SJSA1 (cell line): Measurements from ENCODE around the gene ANGPT4. TPM values are rescaled to one million over a fixed set of nuclear protein-coding genes. Genes with fewer than 3 reads are reported as not detected.
"Not testable (repeated sequence)": the region's sequence is repeated elsewhere in the genome, so short reads cannot be mapped to it uniquely, and the experiment has no call there.

ENCODE experiments used
- DNase-seq, 2 experiments: peaks; one replicate each; pipeline ENCODE4 v3.0.0-alpha.2; 2015 to 2020; ENCODE audit warnings: low spot score in 2 of 2, low read depth in 1 of 2
- H3K27ac ChIP-seq: fragments of 250-450 bp; sonication (Bioruptor Pico); 2 replicates; pipeline ENCODE4 v1.5.1; 2020; ENCODE audit warnings: mild to moderate bottlenecking, moderate library complexity
- H3K27me3 ChIP-seq: fragments of 250-450 bp; sonication (Bioruptor Pico); replicated peaks from 2 replicates; pipeline ENCODE4 v1.5.1; 2020; ENCODE audit warnings: mild to moderate bottlenecking, moderate library complexity
- H3K36me3 ChIP-seq: fragments of 250-450 bp; sonication (Bioruptor Pico); 2 replicates; pipeline ENCODE4 v1.5.1; 2020; ENCODE audit warnings: mild to moderate bottlenecking
- H3K4me1 ChIP-seq: fragments of 250-450 bp; sonication (Bioruptor Pico); replicated peaks from 2 replicates; pipeline ENCODE4 v1.6.1; 2021; ENCODE audit warnings: mild to moderate bottlenecking
- H3K4me3 ChIP-seq: fragments of 250-450 bp; sonication (Bioruptor Pico); 2 replicates; pipeline ENCODE4 v1.5.1; 2020; ENCODE audit warnings: mild to moderate bottlenecking
- H3K9me3 ChIP-seq: fragments of 250-450 bp; sonication (Bioruptor Pico); replicated peaks from 2 replicates; pipeline ENCODE4 v1.5.1; 2020; ENCODE audit warnings: mild to moderate bottlenecking
- total RNA-seq: library from RNA; depleted of rRNA; stranded (reverse); fragments of >200 nt; shearing (Covaris generic); gene quantifications from 2 replicates; pipeline ENCODE4 v1.2.3, GENCODE V29; 2014

The ANGPT4 gene
- total RNA-seq, 1 experiment from 2014 or later, result not detected

- Histone ChIP-seq H3K27me3 (peaks cover 6% of the 10 kb centered on the region), H3K4me3 (no peak overlapping the region), H3K36me3 (no peaks in the 10 kb centered on the region), H3K9me3 (no peaks in the 10 kb centered on the region; the same call in 1 of the 2 replicates), H3K27ac (no peak overlapping the region), H3K4me1 (no peaks in the 10 kb centered on the region)
- DNase-seq, result no peak
These were observed 9.3 kb downstream of the ANGPT4 start for GRCh38 chr20:906703-907270.

DNA sequence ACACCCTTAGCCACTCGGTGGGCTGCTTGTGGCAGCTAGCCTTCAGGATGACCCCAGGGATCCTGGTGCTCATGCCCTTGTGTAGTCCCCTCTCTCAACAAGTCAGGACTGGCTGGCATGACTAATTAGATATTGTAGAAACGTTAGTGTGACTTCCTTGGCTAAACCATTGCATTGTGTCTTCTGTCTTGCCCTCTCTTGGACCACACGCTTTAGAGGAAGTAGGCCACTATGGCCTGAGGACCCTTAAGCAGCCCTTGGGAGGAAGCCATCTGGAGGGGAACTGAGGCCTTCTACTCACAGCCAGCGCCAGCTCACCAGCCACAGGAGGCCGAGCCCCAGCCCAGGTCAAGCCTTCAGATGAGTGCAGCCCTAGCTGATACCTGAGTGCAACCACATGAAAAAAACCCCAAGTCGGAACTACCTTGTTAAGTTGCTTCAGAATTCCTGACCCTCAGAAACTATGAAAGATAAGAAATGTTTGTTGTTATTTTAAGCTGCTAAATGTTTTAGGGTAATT, 10.1 kb downstream of the ANGPT4 start:
- Histone ChIP-seq H3K9me3 (no peaks in the 10 kb centered on the region; the same call in 1 of the 2 replicates), H3K27ac (no peak overlapping the region), H3K36me3 (no peaks in the 10 kb centered on the region), H3K4me3 (no peak overlapping the region), H3K4me1 (no peaks in the 10 kb centered on the region), H3K27me3 (peaks cover 6% of the 10 kb centered on the region)
- DNase-seq, result no peak

GRCh38 chr20:905396-905961, 10.7 kb downstream of the ANGPT4 start:
- no peak overlapping the region for H3K27ac ChIP-seq
- H3K36me3 ChIP-seq, result no peaks in the 10 kb centered on the region
- no peaks in the 10 kb centered on the region for H3K4me1 ChIP-seq
- peaks cover 5% of the 10 kb centered on the region for H3K27me3 ChIP-seq
- H3K9me3 ChIP-seq, result no peaks in the 10 kb centered on the region; the same call in 1 of the 2 replicates
- no peak for DNase-seq
- H3K4me3 ChIP-seq, result no peak overlapping the region

DNA sequence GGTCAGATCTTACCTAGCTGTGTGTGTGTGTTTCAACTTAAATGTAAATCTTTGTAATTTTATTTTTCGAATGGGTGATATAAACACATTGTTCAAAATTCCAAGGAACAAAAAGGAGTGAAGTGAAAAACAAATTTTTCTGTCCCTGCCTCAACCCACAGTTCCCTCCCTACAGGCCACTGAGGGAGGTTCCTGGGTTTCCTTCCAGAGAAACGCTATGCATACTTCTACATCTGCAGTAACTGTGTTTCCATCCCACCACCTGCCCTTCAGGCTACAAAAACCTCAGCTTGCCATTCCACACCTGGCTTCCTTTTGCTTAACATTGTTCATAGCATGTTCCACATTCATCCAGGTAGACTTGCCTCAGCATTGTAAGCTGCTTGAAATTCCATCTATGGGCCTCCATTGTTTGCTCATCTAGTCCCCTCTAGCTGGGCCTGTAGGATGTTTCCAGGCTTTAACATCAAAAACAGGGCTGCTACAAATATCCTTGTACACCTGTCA, 12.0 kb downstream of the ANGPT4 start:
- DNase-seq, result no peak
- no peak overlapping the region for H3K4me3 ChIP-seq
- H3K36me3 ChIP-seq, result no peaks in the 10 kb centered on the region
- H3K27me3 ChIP-seq, result no peaks in the 10 kb centered on the region
- no peaks in the 10 kb centered on the region for H3K9me3 ChIP-seq
- no peak overlapping the region for H3K27ac ChIP-seq
- H3K4me1 ChIP-seq, result no peaks in the 10 kb centered on the region

DNA sequence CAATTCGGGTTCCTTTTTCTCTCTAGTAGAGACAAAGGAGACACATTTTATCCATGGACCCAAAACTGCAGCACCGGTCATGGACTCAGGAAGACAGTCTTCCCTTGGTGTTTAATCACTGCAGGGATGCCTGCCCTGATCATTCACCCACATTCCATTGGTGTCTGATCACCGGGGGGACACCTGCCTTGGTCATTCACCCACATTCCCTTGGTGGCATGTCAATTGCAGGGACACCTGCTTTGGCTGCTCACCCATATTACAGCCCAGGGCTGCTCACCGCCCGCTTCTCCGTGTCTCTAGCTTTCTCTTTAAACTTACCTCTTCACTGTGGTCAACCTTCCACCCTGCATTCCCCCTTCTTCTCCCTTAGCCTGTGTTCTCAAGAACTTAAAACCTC, 18.7 kb downstream of the ANGPT4 start:
- H3K4me3 ChIP-seq, H3K9me3 ChIP-seq, DNase-seq, H3K4me1 ChIP-seq, H3K27ac ChIP-seq, H3K27me3 ChIP-seq, H3K36me3 ChIP-seq: not testable (repeated sequence)

DNA sequence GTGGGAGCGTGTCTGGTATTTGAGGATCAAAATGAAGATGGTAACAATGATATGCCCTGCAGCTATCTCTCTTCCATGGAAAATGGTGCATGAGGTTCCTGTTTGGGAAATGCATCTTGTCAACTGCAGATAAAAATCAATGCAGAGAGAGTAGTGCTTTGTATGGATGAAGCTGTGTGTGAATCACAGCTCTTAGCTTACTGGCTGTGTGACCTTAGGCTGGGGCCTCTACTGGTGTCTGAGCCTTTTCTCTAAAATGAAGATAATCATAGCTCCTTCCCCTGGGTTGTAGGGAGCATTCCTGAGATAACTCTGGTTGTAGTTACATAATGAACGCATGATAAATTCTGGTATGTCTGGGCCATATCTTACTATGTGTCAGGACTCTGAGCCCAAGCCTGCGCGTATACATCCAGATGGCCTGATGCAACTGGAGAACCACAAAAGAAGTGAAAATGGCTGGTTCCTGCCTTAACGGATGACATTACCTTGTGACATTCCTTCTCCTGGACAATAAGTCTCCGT, 19.6 kb downstream of the ANGPT4 start:
- Histone ChIP-seq H3K4me3 (no peak overlapping the region), H3K4me1 (no peaks in the 10 kb centered on the region), H3K9me3 (no peaks in the 10 kb centered on the region), H3K27ac (no peak overlapping the region), H3K36me3 (no peaks in the 10 kb centered on the region), H3K27me3 (no peaks in the 10 kb centered on the region; the same call in none of the 2 replicates)
- DNase-seq, result no peak

GRCh38 chr20:892371-892770, 23.8 kb downstream of the ANGPT4 start:
- H3K4me3 ChIP-seq, DNase-seq, H3K4me1 ChIP-seq, H3K9me3 ChIP-seq, H3K27ac ChIP-seq, H3K36me3 ChIP-seq, H3K27me3 ChIP-seq: not testable (repeated sequence)

- Histone ChIP-seq H3K4me1 (no peaks in the 10 kb centered on the region), H3K9me3 (no peaks in the 10 kb centered on the region), H3K36me3 (no peaks in the 10 kb centered on the region), H3K4me3 (no peak overlapping the region), H3K27me3 (peaks cover 4% of the 10 kb centered on the region; the same call in 1 of the 2 replicates), H3K27ac (no peak overlapping the region)
- DNase-seq, result no peak
These were observed 24.4 kb downstream of the ANGPT4 start for GRCh38 chr20:891706-892080.

DNA sequence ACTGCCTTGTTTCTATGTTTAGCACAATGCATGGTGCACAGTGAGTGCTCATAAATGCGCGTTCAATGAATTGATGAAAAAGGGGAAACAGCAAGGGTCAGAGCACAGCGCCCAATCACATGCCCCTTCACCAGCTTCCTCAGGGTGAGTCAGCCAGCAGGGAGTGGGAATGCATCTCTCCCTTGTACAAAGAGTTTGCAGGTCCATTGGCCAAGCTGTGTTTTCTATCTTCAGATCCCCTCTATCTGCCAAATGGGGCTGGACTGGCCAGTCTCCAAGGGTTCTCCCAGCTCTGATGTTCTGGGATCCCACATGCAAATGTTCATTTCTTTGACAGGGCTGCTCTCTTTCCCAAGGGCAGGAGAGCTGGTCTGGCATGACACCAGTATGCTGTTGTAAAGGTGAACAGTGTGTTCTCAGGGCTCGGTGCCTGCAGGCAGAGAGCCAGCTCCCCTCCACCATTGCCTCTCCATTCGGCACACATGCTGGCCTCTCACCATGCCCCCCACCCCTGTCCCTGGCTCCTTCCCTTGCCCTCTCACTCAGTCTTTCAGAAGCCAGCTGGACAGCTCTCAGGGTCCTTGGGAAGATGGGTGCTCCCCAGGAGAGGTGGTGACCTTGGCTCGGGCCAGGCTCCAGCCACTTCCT, 25.0 kb downstream of the ANGPT4 start:
- Histone ChIP-seq H3K27me3 (peaks cover 6% of the 10 kb centered on the region; the same call in 1 of the 2 replicates), H3K4me3 (no peak overlapping the region), H3K4me1 (no peaks in the 10 kb centered on the region), H3K27ac (no peak overlapping the region), H3K36me3 (no peaks in the 10 kb centered on the region), H3K9me3 (no peaks in the 10 kb centered on the region)
- no peak for DNase-seq

- H3K36me3 ChIP-seq, result no peaks in the 10 kb centered on the region
- no peaks in the 10 kb centered on the region for H3K4me1 ChIP-seq
- no peak overlapping the region for H3K4me3 ChIP-seq
- H3K27me3 ChIP-seq, result peaks cover 10% of the 10 kb centered on the region; the same call in 1 of the 2 replicates
- no peak overlapping the region for H3K27ac ChIP-seq
- no peaks in the 10 kb centered on the region for H3K9me3 ChIP-seq
- DNase-seq, result no peak
These were observed 25.5 kb downstream of the ANGPT4 start for GRCh38 chr20:890666-891057.

GRCh38 chr20:889932-890463, 26.1 kb downstream of the ANGPT4 start:
- H3K9me3 ChIP-seq, result no peaks in the 10 kb centered on the region
- H3K27ac ChIP-seq, result no peak overlapping the region
- H3K27me3 ChIP-seq, result peaks cover 12% of the 10 kb centered on the region; the same call in 1 of the 2 replicates
- no peak overlapping the region for H3K4me3 ChIP-seq
- no peaks in the 10 kb centered on the region for H3K4me1 ChIP-seq
- no peaks in the 10 kb centered on the region for H3K36me3 ChIP-seq
- DNase-seq, result no peak

DNA sequence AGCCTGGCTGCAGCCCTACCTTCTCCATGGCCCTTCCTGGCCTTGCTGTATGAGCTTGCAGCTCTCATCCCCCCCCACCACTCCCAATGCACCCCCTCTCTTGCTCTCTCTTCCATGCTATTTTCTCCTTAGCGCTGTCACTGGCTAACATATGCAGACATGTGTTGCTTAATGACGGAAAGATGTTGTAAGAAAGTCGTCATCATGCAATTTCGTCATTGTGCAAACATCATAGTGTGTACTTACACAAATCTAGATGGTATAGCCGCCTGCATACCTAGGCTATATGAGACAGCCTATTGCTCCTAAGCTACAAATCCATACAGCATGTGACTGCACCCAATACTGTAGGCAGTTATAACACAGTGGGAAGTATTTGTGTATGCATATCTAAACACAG, 27.0 kb downstream of the ANGPT4 start:
- no peaks in the 10 kb centered on the region for H3K36me3 ChIP-seq
- no peak overlapping the region for H3K27ac ChIP-seq
- H3K4me1 ChIP-seq, result no peaks in the 10 kb centered on the region
- H3K4me3 ChIP-seq, result no peak overlapping the region
- DNase-seq, result no peak
- no peaks in the 10 kb centered on the region for H3K9me3 ChIP-seq
- H3K27me3 ChIP-seq, result peaks cover 12% of the 10 kb centered on the region; the same call in 1 of the 2 replicates

- Histone ChIP-seq H3K27me3 (peaks cover 12% of the 10 kb centered on the region; the same call in 1 of the 2 replicates), H3K4me1 (no peaks in the 10 kb centered on the region), H3K9me3 (no peaks in the 10 kb centered on the region), H3K36me3 (no peaks in the 10 kb centered on the region), H3K4me3 (no peak overlapping the region), H3K27ac (no peak overlapping the region)
- DNase-seq, result no peak
These were observed 28.1 kb downstream of the ANGPT4 start for GRCh38 chr20:888057-888456.

GRCh38 chr20:887137-887536, 29.0 kb downstream of the ANGPT4 start:
- no peak overlapping the region for H3K4me3 ChIP-seq
- H3K27me3 ChIP-seq, result peaks cover 12% of the 10 kb centered on the region; the same call in 1 of the 2 replicates
- no peaks in the 10 kb centered on the region for H3K9me3 ChIP-seq
- H3K4me1 ChIP-seq, result no peaks in the 10 kb centered on the region
- no peak for DNase-seq
- no peaks in the 10 kb centered on the region for H3K36me3 ChIP-seq
- no peak overlapping the region for H3K27ac ChIP-seq
